ENCODE measurements around the gene XG.

DNA sequence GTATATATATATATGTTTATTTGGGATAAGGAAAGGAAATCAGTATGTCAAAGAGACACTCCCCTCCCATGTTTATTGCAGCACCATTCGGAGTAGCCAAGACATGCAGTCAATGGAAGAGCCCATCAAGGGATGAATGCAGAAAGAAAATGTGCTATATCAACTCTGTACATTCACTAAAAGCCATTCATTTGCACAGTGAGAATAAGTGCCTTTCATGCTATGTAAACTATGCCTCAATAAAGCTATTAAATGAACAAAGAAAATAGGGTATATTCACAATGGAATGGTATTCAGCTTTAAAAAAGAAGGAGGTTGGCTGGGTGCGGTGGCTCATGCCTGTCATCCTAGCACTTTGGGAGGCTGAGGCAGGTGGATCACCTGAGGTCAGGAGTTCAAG, 40.4 kb upstream of the XG start:
- no peak for TF ChIP-seq EZH2 (IDR thresholded peaks at IDR 0.05; ENCODE audit: borderline replicate concordance, low read length)
- TF ChIP-seq, protein P1, sequence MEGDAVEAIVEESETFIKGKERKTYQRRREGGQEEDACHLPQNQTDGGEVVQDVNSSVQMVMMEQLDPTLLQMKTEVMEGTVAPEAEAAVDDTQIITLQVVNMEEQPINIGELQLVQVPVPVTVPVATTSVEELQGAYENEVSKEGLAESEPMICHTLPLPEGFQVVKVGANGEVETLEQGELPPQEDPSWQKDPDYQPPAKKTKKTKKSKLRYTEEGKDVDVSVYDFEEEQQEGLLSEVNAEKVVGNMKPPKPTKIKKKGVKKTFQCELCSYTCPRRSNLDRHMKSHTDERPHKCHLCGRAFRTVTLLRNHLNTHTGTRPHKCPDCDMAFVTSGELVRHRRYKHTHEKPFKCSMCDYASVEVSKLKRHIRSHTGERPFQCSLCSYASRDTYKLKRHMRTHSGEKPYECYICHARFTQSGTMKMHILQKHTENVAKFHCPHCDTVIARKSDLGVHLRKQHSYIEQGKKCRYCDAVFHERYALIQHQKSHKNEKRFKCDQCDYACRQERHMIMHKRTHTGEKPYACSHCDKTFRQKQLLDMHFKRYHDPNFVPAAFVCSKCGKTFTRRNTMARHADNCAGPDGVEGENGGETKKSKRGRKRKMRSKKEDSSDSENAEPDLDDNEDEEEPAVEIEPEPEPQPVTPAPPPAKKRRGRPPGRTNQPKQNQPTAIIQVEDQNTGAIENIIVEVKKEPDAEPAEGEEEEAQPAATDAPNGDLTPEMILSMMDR (conservative IDR thresholded peaks at IDR 0.05 in 1 of 2, IDR thresholded peaks at IDR 0.05 in 1 of 2; ENCODE audit: extremely low read depth in 1 of 2, insufficient read depth in 1 of 2, low read depth in 1 of 2, low read length in 2 of 2) = no peak
